Measurements from ENCODE around the gene PACSIN2. TPM values are rescaled to one million over a fixed set of nuclear protein-coding genes. Genes with fewer than 3 reads are reported as not detected.
A peak's percentile ranks its signal among the peaks of the same experiment; 100 is the strongest.

The PACSIN2 gene
- total RNA-seq, 6 experiments from 2014 or later = 69.8 to 97.3 (median 76.2) TPM

GRCh38 chr22:42990131-42990838 is 24.7 kb downstream of the PACSIN2 start:
- DNase-seq = peak; percentile 92
- H3K4me3 Mint-ChIP-seq = peak overlapping the region; percentile 83
- peaks cover 83% of the 10 kb centered on the region for H3K4me1 Mint-ChIP-seq (ENCODE audit: low read depth)
- H3K36me3 Mint-ChIP-seq (ENCODE audit: low read depth) = peaks cover 16% of the 10 kb centered on the region
- peak; percentile 74 for TF ChIP-seq CTCF (IDR thresholded peaks at IDR 0.05)
- H3K27me3 Mint-ChIP-seq (ENCODE audit: insufficient read depth) = no peaks in the 10 kb centered on the region
- no peaks in the 10 kb centered on the region for H3K9me3 Mint-ChIP-seq
- peak overlapping the region; percentile 97 for H3K27ac Mint-ChIP-seq

GRCh38 chr22:42986115-42986514 is 28.8 kb downstream of the PACSIN2 start:
- no peak for TF ChIP-seq CTCF (IDR thresholded peaks at IDR 0.05)
- Mint-ChIP-seq H3K27me3 (ENCODE audit: insufficient read depth) (no peaks in the 10 kb centered on the region), H3K4me3 (no peak overlapping the region), H3K4me1 (ENCODE audit: low read depth) (peaks cover 42% of the 10 kb centered on the region), H3K9me3 (no peaks in the 10 kb centered on the region), H3K27ac (no peak overlapping the region), H3K36me3 (ENCODE audit: low read depth) (no peaks in the 10 kb centered on the region)
- DNase-seq = no peak

- Mint-ChIP-seq H3K4me1 (ENCODE audit: low read depth) (peaks cover 36% of the 10 kb centered on the region), H3K36me3 (ENCODE audit: low read depth) (no peaks in the 10 kb centered on the region), H3K9me3 (no peaks in the 10 kb centered on the region), H3K27ac (peak overlapping the region; percentile 21; the same call in 1 of the 2 replicates), H3K27me3 (ENCODE audit: insufficient read depth) (no peaks in the 10 kb centered on the region), H3K4me3 (no peak overlapping the region)
- no peak for TF ChIP-seq CTCF (IDR thresholded peaks at IDR 0.05)
- no peak for DNase-seq
Observed at GRCh38 chr22:42985531-42985905, 29.4 kb downstream of the PACSIN2 start.

GRCh38 chr22:42984814-42985530 is 30.0 kb downstream of the PACSIN2 start:
- no peak overlapping the region for H3K4me3 Mint-ChIP-seq
- TF ChIP-seq CTCF (IDR thresholded peaks at IDR 0.05) = no peak
- H3K4me1 Mint-ChIP-seq (ENCODE audit: low read depth) = peaks cover 30% of the 10 kb centered on the region
- no peaks in the 10 kb centered on the region for H3K36me3 Mint-ChIP-seq (ENCODE audit: low read depth)
- H3K27me3 Mint-ChIP-seq (ENCODE audit: insufficient read depth) = no peaks in the 10 kb centered on the region
- H3K27ac Mint-ChIP-seq = peak overlapping the region; percentile 21; the same call in 1 of the 2 replicates
- DNase-seq = no peak
- no peaks in the 10 kb centered on the region for H3K9me3 Mint-ChIP-seq

GRCh38 chr22:42984397-42984796 is 30.6 kb downstream of the PACSIN2 start:
- H3K27ac Mint-ChIP-seq = no peak overlapping the region

More at GRCh38 chr22:42984397-42984796, 30.6 kb downstream of the PACSIN2 start:
- no peak overlapping the region for H3K4me3 Mint-ChIP-seq
- no peaks in the 10 kb centered on the region for H3K9me3 Mint-ChIP-seq
- no peaks in the 10 kb centered on the region for H3K36me3 Mint-ChIP-seq (ENCODE audit: low read depth)
- no peak for DNase-seq
- no peaks in the 10 kb centered on the region for H3K27me3 Mint-ChIP-seq (ENCODE audit: insufficient read depth)
- TF ChIP-seq CTCF (IDR thresholded peaks at IDR 0.05) = no peak
- H3K4me1 Mint-ChIP-seq (ENCODE audit: low read depth) = peaks cover 34% of the 10 kb centered on the region
